ENCODE measurements around the gene AFAP1. TPM values are rescaled to one million over a fixed set of nuclear protein-coding genes. Genes with fewer than 3 reads are reported as not detected.

AFAP1 gene
- total and polyA plus RNA-seq, 2 donors (not counting 3 experiments of a cell fraction or from before 2014, with no cell fraction given) = 32.3 to 103 TPM

DNA sequence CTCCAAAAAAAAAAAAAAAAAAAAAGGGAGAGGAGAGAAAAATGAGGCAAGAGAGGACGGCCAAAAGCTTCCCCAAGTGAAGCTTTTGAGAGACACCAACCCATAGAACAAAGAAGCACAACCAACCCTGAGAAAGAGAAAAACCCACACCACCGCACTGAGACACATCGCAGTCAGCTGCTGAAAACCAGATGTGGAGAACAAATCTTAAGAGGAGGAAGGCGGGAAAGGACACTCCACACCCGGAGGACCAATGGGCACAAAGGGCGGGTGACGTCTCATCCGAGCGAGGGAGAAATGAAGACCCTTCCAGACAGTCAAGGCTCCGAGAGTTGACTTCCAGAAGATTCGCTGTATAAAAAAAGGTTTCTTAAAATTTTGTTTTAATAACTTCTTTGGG, 112.1 kb downstream of the AFAP1 start:
- ChIA-PET POLR2A (interaction anchor here (0.6 to 1.3 kb wide), 3 partner anchors 14 to 110 kb away, joined by 4 to 7 read pairs (median 5); no protein-coding TSS in a partner anchor), CTCF (interaction anchor here (1.0 to 2.6 kb wide), 8 partner anchors 11 to 25 kb away, joined by 3 to 18 read pairs (median 6); no protein-coding TSS in a partner anchor)
- Histone ChIP-seq H3K27me3 (ENCODE audit: control insufficient read depth in 2 of 2, insufficient read depth in 2 of 2, low read length in 2 of 2) (no peaks in the 10 kb centered on the region), H4K20me1 (replicated peaks; ENCODE audit: control insufficient read depth, extremely low read depth, insufficient read depth, low read length) (no peaks in the 10 kb centered on the region), H3K79me2 (ENCODE audit: control insufficient read depth, insufficient read depth, low read length) (peaks cover 67% of the 10 kb centered on the region), H3K27ac (ENCODE audit: insufficient read depth, low read depth, low read length) (peak overlapping the region; percentile 88), H3K36me3 (ENCODE audit: control insufficient read depth in 2 of 2, extremely low read depth in 1 of 2, insufficient read depth in 2 of 2, low read length in 2 of 2) (peaks cover 6 to 10% of the 10 kb centered on the region in 2 experiments), H3K4me3 (replicated peaks in 1 of 3; ENCODE audit: insufficient read depth in 1 of 3, low read depth in 1 of 3, low read length in 3 of 3) (no peak overlapping the region), H2AFZ (ENCODE audit: low read depth, low read length) (no peak overlapping the region), H3K9me3 (replicated peaks; ENCODE audit: control insufficient read depth, insufficient read depth, low read length) (no peaks in the 10 kb centered on the region), H3K4me2 (ENCODE audit: insufficient read depth, low read length) (no peak overlapping the region), H3K9me1 (replicated peaks; ENCODE audit: control insufficient read depth, extremely low read depth, insufficient read depth, low read length) (no peaks in the 10 kb centered on the region), H3K9ac (replicated peaks; ENCODE audit: extremely low read depth, insufficient read depth, low read length) (peak overlapping the region; percentile 77), H3K4me1 (ENCODE audit: control insufficient read depth, extremely low read depth, insufficient read depth, low read length) (peaks cover 78% of the 10 kb centered on the region)
- no peak for FAIRE-seq
- intact Hi-C loops (cut with micrococcal nuclease) (no loop called here), dilution Hi-C loops (cut with MboI; ENCODE audit: extremely low pct_ligation_motif_present, low sequenced_read_pairs) (no loop called here)
- no TSS peak for BruUV-seq (replicated peaks)
- no peak for TF ChIP-seq JUN (IDR thresholded peaks at IDR 0.05; ENCODE audit: borderline replicate concordance, insufficient read depth, insufficient read length, low read depth)
- DNase-seq (ENCODE audit: low read depth, low spot score) = no peak

DNA sequence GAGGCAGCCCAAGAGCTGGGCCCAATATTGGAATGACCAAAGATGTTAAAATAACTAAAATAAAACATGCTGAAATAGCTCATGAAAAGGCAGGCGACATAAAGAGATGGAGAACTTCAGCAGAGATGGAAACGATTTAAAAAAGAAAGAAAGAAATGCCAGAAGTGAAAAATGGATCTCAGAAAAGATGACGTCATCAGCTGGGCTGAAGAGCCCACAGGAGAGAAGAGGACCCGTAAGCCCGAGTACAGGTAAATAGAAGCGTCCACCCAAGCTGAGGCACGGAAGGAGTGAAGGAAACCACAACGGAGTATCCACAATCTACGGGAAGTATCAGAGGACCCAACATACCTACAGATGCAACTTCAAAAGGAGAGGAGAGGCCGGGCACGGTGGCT, 112.8 kb downstream of the AFAP1 start:
- ChIA-PET CTCF (interaction anchor here (1.0 to 2.6 kb wide), 2 partner anchors 23 to 25 kb away, joined by 3 to 18 read pairs; no protein-coding TSS in a partner anchor), POLR2A (interaction anchor here (1.4 kb wide), 1 partner anchor 22 kb away, joined by 4 read pairs; no protein-coding TSS in a partner anchor)
- intact Hi-C loops (cut with micrococcal nuclease) = no loop called here

More for the DNA sequence above, 112.8 kb downstream of the AFAP1 start:
- TF ChIP-seq GATA2 (IDR thresholded peaks at IDR 0.05; ENCODE audit: insufficient read depth, insufficient read length, low read depth, low read length) (no peak), FOS (IDR thresholded peaks at IDR 0.05; ENCODE audit: borderline replicate concordance, insufficient read depth, low read length) (no peak), JUN (IDR thresholded peaks at IDR 0.05; ENCODE audit: borderline replicate concordance, insufficient read depth, insufficient read length, low read depth) (no peak), MYC (IDR thresholded peaks at IDR 0.05; ENCODE audit: low read depth, low read length) (no peak), EZH2 (IDR thresholded peaks at IDR 0.05; ENCODE audit: borderline replicate concordance, low read depth, low read length, severe bottlenecking) (no peak), POLR2AphosphoS5 (IDR thresholded peaks at IDR 0.05; ENCODE audit: insufficient read depth, low read depth, low read length) (no peak)
- TF ChIP-seq, protein P1, sequence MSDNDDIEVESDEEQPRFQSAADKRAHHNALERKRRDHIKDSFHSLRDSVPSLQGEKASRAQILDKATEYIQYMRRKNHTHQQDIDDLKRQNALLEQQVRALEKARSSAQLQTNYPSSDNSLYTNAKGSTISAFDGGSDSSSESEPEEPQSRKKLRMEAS (IDR thresholded peaks at IDR 0.05; ENCODE audit: insufficient read depth, insufficient read length) = no peak
- TF ChIP-seq, protein P2, sequence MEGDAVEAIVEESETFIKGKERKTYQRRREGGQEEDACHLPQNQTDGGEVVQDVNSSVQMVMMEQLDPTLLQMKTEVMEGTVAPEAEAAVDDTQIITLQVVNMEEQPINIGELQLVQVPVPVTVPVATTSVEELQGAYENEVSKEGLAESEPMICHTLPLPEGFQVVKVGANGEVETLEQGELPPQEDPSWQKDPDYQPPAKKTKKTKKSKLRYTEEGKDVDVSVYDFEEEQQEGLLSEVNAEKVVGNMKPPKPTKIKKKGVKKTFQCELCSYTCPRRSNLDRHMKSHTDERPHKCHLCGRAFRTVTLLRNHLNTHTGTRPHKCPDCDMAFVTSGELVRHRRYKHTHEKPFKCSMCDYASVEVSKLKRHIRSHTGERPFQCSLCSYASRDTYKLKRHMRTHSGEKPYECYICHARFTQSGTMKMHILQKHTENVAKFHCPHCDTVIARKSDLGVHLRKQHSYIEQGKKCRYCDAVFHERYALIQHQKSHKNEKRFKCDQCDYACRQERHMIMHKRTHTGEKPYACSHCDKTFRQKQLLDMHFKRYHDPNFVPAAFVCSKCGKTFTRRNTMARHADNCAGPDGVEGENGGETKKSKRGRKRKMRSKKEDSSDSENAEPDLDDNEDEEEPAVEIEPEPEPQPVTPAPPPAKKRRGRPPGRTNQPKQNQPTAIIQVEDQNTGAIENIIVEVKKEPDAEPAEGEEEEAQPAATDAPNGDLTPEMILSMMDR (IDR thresholded peaks at IDR 0.05; ENCODE audit: extremely low read depth in 1 of 2, insufficient read depth in 1 of 2, low read depth in 1 of 2, low read length in 2 of 2) = no peak
- no peak overlapping the region for H3K4me2 ChIP-seq (ENCODE audit: insufficient read depth, low read length)
- no peak overlapping the region for H3K27ac ChIP-seq (ENCODE audit: insufficient read depth, low read depth, low read length)
- dilution Hi-C loops (cut with MboI; ENCODE audit: extremely low pct_ligation_motif_present, low sequenced_read_pairs) = no loop called here
- peaks cover 6 to 10% of the 10 kb centered on the region in 2 experiments for H3K36me3 ChIP-seq (ENCODE audit: control insufficient read depth in 2 of 2, extremely low read depth in 1 of 2, insufficient read depth in 2 of 2, low read length in 2 of 2)
- no peak overlapping the region for H3K9ac ChIP-seq (replicated peaks; ENCODE audit: extremely low read depth, insufficient read depth, low read length)
- no peaks in the 10 kb centered on the region for H3K27me3 ChIP-seq (ENCODE audit: control insufficient read depth in 2 of 2, insufficient read depth in 2 of 2, low read length in 2 of 2)
- H3K79me2 ChIP-seq (ENCODE audit: control insufficient read depth, insufficient read depth, low read length) = peaks cover 63% of the 10 kb centered on the region
- H3K9me3 ChIP-seq (replicated peaks; ENCODE audit: control insufficient read depth, insufficient read depth, low read length) = no peaks in the 10 kb centered on the region
- H3K4me1 ChIP-seq (ENCODE audit: control insufficient read depth, extremely low read depth, insufficient read depth, low read length) = peaks cover 71% of the 10 kb centered on the region
- BruUV-seq (replicated peaks) = no TSS peak
- no peaks in the 10 kb centered on the region for H3K9me1 ChIP-seq (replicated peaks; ENCODE audit: control insufficient read depth, extremely low read depth, insufficient read depth, low read length)
- no peaks in the 10 kb centered on the region for H4K20me1 ChIP-seq (replicated peaks; ENCODE audit: control insufficient read depth, extremely low read depth, insufficient read depth, low read length)
- no peak overlapping the region for H2AFZ ChIP-seq (ENCODE audit: low read depth, low read length)
- FAIRE-seq = no peak
- H3K4me3 ChIP-seq (replicated peaks in 1 of 3; ENCODE audit: insufficient read depth in 1 of 3, low read depth in 1 of 3, low read length in 3 of 3) = no peak overlapping the region
- no peak for DNase-seq (ENCODE audit: low read depth, low spot score)
